GM12891 (cell line): ENCODE measurements around the gene DNAJB9. TPM values are rescaled to one million over a fixed set of nuclear protein-coding genes. Genes with fewer than 3 reads are reported as not detected.

Source experiments
- DNase-seq: peaks from one replicate; pipeline ENCODE4 v3.0.0; 2011; ENCODE audit warnings: low spot score; ENCODE audit not compliant: insufficient read length
- FAIRE-seq: peaks from 2 replicates; lab custom pipeline; 2011; peaks lifted over from hg19 to GRCh38; lab: Jason Lieb, UNC
- PAX5 ChIP-seq: IDR thresholded peaks from 2 replicates; pipeline ENCODE4 v1.6.1; 2011; ENCODE audit warnings: low read length, moderate library complexity, mild to moderate bottlenecking; ENCODE audit not compliant: insufficient read depth, severe bottlenecking
- POLR2A ChIP-seq: IDR thresholded peaks from 2 replicates; pipeline ENCODE4 v1.6.1; 2011; ENCODE audit warnings: low read depth, low read length, control low read depth
- POLR2AphosphoS5 ChIP-seq: IDR thresholded peaks from 2 replicates; pipeline ENCODE4 v1.6.1; 2011; ENCODE audit warnings: low read depth, low read length, control low read depth
- POU2F2 ChIP-seq: IDR thresholded peaks from 2 replicates; pipeline ENCODE4 v1.6.1; 2011; ENCODE audit warnings: low read depth, mild to moderate bottlenecking, control low read depth, low read length, moderate library complexity
- SPI1 ChIP-seq: IDR thresholded peaks from 2 replicates; pipeline ENCODE4 v1.6.1; 2011; ENCODE audit warnings: low read depth, low read length, control low read depth
- TAF1 ChIP-seq: IDR thresholded peaks from 2 replicates; pipeline ENCODE4 v1.6.1; 2011; ENCODE audit warnings: low read depth, low read length, control low read depth
- polyA plus RNA-seq: library from polyadenylated mRNA; unstranded; fragments of >200 nt; gene quantifications from one replicate; pipeline ENCODE4 v1.2.1, GENCODE V29; 2012; ENCODE audit warnings: low read depth, missing spikeins, inconsistent platforms; ENCODE audit not compliant: missing spikeins

DNAJB9 gene
- 7.7 TPM for polyA plus RNA-seq

DNA sequence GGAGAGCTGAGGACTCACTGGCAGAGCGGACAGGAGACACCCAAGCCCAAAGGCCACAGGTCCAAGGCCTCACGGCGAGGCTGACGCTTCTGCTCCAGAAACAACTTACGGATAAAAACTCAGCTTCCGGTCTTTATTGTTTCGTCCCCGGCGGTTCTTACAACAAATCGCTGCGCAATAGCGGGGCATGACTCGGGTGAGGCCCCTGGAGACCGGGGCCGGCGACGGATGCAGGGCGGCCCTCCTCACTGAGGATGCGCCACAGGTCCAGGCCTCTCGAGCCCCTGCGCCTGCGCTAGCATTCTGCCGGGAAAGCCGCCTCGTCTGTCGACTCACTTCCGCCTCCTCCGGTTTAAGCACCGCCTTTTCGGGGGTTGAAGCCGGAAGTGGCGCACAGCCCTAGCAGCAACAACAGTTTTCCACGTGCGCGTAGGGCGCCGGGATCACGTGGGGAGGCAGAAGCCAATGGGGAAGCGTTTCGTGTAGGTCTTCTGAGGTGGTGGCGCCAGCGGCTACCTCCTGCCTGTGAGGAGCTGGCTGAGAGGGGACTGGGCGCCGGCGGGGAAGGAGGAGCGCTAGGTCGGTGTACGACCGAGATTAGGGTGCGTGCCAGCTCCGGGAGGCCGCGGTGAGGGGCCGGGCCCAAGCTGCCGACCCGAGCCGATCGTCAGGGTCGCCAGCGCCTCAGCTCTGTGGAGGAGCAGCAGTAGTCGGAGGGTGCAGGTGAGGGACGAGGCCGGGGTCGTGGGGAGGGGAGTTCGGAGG, at the start of gene DNAJB9, which contains the start of gene THAP5:
DNAJB9 (plus strand) TSS at position 494 of the 765 bp plus-strand sequence. CDS start 1,853 bp downstream, outside the sequence.
THAP5 (minus strand) TSS at position 326 of the 765 bp plus-strand sequence; CDS start at position 189, 137 bp downstream.
- DNase-seq: peak; percentile 88
- FAIRE-seq: peak; percentile 99
- TF ChIP-seq POLR2A: peak; percentile 86
- TF ChIP-seq POLR2AphosphoS5: peak; percentile 66
- TF ChIP-seq SPI1: peak; percentile 63
- peak; percentile 75 for TF ChIP-seq TAF1
- TF ChIP-seq PAX5: no peak
- 0 out of 2 replicates have a peak, but pooled peaks have one; percentile 52 for TF ChIP-seq POU2F2

DNA sequence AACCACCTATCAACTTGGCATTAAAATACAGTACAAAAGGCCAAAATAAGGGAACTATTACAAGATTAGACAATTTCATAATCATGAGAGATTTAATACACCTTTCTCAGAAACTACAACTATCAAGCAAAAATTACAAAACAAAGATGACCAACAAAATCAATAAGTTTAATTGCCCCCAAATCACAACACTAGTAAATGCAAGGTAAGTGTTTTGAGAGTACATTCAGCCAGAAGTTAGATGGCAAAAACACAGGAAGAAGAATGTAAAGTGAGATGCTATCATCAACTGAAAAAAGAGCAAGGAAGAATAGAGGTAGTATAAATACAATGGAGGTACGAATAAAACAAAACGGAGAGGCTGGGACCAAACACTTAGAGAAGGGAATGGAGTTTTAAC, 46.9 kb upstream of the DNAJB9 start:
- FAIRE-seq (no peak), DNase-seq (no peak)
- no peak for TF ChIP-seq SPI1

DNA sequence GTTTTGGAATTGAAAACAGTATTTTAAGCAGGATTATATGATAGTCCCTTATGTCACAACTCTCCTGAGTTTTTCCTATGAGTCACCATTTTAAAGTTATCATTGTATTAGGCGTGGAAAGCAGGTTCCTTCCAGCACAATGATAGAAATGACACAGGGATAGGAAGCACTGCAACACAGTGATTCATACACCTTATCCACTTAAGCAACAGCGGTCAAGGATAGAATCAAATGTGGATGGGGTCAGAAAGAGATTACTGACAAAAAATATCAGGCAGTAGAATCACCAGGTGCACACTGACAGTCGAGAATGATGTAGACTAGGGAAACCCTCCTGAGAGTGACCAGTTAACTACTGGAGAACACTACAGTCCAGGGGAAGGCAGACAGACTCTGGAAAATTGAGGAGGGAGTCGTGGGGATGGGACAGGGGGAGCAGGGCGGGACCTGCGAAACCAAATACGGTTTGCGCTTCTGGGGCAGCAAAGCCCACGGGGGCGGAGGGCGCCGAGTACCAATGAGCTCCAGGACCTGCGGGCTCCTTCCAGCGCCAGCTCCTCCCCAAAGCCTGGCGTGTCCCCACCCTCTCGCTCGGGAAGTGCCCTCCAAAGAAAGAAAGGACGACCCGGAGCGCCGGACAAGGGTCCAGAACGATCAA, 44.2 kb upstream of the DNAJB9 start:
- no peak for FAIRE-seq
- TF ChIP-seq SPI1: no peak
- no peak for DNase-seq

DNA sequence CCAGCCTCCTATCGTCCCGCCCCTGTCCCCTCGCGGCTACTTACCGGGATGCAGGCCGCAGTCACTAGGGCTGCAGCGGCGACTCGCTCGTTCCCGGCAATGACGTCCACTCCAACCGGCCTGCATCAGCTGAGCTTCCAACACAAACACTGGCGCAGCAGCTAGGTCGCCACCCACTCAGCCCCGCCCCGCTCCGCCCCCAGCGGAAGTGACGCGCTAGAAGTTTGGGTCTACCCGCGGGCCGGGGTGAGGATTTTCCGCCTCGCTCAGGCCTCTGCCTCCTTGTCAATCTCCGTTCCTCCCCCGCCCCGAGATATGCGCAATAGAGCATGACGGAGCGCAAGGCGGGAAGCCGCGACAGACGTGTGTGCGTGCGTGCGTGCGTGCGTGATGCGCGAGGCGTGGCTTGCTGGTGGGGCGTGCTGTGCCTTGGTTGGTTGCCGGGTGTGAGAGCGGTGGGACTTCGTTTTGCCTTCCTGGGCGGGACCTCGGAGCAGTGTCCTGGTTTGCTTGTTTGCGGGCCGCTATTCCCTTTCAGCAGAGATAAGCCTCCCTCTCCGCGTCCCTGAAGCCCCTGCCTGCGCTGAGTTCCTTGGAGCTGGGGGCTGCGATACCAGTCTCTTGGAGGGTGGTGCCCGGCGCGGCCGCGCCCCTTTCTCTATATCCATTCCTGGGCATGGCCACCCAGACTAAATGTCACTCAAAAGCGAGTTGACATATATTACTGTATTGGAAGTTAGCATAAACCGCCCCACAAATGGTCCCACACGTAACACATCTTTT, 43.5 kb upstream of the DNAJB9 start, which contains the start of gene PNPLA8:
PNPLA8 (minus strand) TSS at position 151 of the 783 bp plus-strand sequence. CDS start 10,644 bp downstream, outside the sequence.
- peak; percentile 99 for FAIRE-seq
- DNase-seq: peak; percentile 84
- TF ChIP-seq SPI1: 0 out of 2 replicates have a peak, but pooled peaks have one; percentile 28
- TF ChIP-seq POLR2AphosphoS5: peak; percentile 85
- peak; percentile 39; the same call in 1 of the 2 replicates for TF ChIP-seq POU2F2
- peak; percentile 100 for TF ChIP-seq PAX5
- TF ChIP-seq POLR2A: peak; percentile 81
- peak; percentile 48; the same call in 1 of the 2 replicates for TF ChIP-seq TAF1

DNA sequence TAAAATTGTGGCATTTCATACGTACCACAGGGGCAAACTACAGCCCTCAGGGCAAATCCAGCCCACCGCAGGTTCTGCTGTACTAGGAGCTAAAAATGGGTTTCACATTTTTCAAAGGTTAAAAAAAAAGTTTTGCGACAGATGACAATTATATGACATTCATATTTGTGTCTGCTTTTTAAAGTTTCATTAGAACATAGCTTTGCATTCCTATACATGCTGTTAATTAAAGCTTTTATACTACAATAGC, 43.0 kb upstream of the DNAJB9 start:
- FAIRE-seq (no peak), DNase-seq (no peak)

DNA sequence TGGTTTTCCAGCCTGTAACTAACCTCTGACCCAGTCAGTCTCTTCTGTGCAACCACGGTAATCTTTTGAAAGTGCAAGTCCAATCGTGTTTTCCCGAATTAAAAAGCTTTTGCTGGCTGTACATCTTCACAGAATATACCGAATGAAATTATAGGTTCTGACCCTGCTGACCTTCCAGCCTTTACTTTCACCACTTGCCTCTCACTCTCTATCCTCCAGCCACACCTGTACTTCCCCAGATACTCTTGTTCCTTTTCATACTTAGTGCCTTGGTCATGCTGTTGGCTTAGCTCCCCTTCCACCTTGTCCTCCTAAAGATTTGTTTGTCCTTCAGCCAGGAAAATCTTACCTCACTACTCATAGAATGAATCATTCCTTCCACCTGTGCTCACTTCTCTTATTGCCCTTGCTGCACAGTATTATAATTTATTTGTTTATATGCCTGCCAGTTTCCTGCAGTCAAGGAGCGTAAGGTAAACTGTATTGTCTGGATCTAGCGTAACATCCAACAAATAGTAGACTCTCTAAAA, 41.4 kb upstream of the DNAJB9 start:
- DNase-seq: no peak
- FAIRE-seq: no peak
- no peak for TF ChIP-seq POU2F2
- no peak for TF ChIP-seq TAF1
- no peak for TF ChIP-seq POLR2AphosphoS5
- TF ChIP-seq PAX5: no peak
- TF ChIP-seq SPI1: no peak
- TF ChIP-seq POLR2A: no peak

More for the DNA sequence above, 43.0 kb upstream of the DNAJB9 start:
- TF ChIP-seq POLR2A: no peak

DNA sequence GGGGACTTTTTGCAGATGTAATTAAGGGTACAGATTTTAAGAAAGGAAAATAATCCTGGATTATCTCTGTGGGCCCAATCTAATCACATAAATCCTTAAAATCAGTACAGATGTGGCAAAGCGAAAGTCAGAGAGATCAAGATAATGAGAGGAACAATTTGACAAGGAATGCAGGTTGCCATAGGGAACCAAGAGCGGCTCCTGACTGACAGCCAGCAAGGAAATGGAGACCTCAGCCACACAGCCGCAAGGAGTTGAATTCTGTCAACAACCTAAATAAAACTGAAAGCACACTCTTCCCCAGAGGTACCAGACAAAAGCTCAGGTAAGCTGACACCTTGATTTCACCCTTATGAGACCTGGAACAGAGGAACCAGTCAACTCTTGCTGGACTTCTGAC, 40.3 kb upstream of the DNAJB9 start:
- TF ChIP-seq POLR2A: no peak
- TF ChIP-seq SPI1: no peak
- TF ChIP-seq POLR2AphosphoS5: no peak
- no peak for TF ChIP-seq POU2F2
- TF ChIP-seq TAF1: no peak
- no peak for TF ChIP-seq PAX5
- FAIRE-seq (no peak), DNase-seq (no peak)

DNA sequence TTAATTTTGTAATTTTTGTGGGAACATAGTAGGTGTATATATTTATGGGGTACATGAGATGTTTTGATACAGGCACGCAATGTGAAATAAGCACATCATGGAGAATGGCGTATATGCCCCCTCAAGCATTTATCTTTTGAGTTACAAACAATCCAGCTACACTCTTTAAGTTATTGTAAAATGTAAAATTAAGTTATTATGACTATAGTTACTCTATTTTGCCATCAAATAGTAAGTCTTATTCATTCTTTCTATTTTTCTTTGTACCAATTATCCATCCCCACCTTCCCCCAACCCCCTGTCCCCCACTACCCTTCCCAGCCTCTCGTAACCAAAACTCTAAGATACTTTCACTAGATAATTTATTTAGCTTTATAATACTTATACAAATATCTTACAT, 36.0 kb upstream of the DNAJB9 start:
- no peak for FAIRE-seq
- TF ChIP-seq POU2F2 (no peak), TAF1 (no peak), SPI1 (no peak), PAX5 (no peak), POLR2AphosphoS5 (no peak), POLR2A (no peak)
- no peak for DNase-seq

DNA sequence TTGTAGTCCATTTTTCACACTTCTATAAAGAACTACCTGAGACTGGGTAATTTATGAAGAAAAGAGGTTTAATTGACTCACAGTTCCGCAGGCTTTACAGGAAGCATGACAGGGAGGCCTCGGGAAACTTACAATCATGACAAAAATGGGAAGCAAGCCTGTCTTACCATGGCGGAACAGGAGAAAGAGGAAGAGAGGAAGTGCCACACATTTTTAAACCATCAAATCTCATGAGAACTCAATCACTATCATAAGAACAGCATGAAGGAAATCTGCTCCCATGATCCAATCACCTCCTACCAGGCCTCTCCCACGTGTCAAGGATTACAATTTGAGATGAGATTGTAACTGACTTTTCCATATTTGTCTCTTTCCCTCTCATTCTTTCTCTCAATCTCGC, 34.4 kb upstream of the DNAJB9 start:
- TF ChIP-seq TAF1 (no peak), POLR2AphosphoS5 (no peak), PAX5 (no peak), POU2F2 (no peak), POLR2A (no peak), SPI1 (0 out of 2 replicates have a peak, but pooled peaks have one; percentile 10)
- no peak for FAIRE-seq
- DNase-seq: no peak
